Inflammatory macrophage (primary cell): ENCODE results near the gene OPCML.

Experiments
- DNase-seq, 2 donors: peaks; one replicate each; pipeline ENCODE4 v3.0.0-alpha.2; 2020 to 2022

The OPCML gene

DNA sequence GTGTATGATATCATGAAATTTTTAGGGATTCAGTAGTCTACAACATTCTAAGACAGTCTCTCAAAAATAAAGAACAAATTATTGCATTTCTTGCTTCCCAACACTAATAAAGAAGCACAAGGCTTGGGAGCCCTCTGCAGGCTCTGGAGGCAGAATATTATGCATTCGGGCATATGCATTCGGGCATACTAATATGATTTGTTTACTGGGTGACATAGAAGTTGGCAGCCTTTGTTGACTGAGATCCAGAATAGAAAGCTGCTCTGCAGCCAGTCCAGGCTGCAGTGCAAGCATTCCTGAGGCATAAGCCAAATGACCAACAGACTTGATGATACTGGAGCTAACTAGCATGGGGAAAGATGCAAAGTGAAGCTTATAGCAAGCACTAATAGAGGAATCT is 945.5 kb downstream of the OPCML start:
- no peak for DNase-seq

DNA sequence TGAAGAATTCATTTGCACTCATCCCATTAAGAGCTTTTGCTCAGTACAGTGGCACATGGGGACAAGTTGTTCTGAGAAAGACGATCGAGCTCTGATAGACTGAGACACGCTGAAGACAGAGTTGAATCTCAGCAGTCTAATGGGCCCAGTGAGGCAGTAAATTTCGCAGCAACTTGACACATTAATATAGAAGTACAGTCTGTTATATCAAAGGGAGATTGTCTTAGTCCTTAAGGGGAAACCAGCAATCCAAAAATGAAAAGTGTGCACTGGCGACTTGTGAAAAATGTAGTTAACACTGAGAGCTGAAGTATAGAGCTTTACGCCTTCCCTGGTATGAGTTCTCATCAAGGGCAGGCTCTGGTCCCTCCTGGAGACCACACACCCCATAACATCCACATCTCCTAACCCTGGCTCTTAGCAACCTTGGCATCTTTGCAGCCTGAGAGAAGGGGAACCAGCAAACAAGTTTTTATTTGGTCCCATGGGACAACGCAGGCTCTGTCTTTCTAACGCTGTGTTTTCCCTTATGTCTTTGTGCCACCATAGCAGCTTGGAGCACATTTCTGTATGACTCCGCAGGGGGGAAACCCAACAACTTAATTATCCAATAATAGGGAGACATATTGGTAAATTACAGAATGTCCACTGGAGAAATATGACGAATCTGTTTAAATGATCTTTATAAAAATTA is 952.5 kb downstream of the OPCML start:
- DNase-seq, result no peak

DNA sequence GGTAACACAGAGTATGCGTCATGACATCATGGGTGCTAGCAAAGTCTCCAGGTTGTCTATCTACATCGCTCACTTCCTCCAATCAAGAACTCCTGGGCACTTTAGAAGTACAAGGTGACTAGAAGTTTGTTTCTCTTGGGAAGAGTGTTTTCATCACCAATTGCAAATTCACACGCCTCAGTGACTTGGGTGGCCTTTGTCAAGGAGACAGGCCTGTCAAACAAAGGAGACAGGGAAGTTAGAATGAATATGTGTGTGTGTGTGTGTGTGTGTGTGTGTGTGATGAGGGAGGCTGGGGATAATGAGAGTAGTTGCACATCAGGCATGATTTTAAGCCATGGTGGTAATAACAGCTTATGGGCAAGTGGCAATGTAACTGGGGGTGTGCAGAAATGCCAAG is 953.2 kb downstream of the OPCML start:
- DNase-seq, result no peak

DNA sequence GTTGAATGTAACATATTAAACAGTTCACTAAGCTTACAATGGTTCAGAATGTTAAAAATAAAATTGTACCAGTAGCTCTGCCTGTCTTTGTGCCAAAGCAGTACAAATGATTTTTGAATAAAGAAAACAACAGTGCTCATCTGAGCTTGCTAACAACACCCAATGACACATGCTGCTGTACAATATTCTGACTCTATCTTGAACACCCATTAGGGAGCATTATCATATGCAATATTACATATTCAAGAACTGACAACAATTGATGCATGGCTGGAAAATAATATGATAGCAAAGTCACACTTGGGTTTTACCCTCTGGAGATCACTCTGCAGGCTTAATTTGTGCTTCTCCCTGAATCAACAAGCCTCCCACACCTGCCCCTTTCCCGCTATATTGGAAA is 953.7 kb downstream of the OPCML start:
- DNase-seq, result no peak

DNA sequence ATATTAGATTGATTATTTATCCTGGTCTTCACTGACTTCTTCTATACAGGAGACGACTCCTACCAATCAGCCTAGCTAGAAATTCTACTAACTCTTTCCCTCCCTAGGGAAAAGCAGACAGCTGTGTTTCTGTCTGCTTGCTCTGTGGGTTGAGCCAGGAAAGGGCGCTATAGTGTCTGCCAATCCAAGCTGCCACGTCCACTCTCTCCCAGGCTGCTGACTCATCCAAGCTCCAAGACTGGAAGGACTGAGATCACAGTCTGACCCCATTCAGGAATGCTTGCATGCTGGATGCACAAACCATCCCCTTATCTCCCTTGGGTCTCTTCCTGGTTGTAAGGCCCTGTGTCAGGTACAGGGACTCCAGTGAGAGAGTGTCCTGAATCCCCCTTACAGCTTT is 955.6 kb downstream of the OPCML start:
- DNase-seq, result no peak

DNA sequence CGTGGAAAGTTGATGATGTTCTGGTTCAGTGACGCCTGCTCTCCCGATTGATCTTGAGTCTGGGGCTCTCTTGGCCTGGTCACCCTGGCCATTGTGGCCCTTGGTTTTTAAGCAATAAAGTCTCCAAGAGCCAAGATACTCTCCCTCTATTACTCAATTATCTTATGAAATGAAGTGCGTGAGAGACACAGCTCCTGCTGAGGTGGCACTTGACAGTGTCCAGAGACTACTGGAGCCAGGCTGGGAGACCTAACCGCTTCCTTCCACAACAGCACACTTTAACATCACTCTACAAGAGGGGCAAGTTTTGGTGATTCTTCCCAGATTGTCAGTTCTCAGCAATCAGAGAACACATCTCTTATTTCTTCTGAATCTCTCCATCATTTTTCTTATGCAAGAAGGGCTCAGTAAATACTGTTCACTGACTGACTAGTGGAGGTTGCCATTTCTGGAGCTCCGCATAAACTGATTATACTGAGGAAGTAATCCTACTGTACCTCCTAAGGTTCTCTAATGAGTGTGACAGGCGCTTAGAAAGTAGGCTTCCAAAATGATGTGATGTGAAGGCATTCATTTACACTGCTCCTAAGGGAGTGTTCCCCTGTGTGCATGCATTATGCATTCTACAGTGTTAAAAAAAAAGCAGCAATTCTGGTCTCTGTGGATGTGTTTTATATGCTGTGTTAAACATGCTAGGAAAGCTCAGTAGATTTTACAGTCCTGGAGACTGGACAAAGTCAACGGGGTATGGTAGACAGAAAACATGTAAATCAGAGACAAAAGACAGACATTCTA is 968.0 kb downstream of the OPCML start:
- DNase-seq, result no peak

DNA sequence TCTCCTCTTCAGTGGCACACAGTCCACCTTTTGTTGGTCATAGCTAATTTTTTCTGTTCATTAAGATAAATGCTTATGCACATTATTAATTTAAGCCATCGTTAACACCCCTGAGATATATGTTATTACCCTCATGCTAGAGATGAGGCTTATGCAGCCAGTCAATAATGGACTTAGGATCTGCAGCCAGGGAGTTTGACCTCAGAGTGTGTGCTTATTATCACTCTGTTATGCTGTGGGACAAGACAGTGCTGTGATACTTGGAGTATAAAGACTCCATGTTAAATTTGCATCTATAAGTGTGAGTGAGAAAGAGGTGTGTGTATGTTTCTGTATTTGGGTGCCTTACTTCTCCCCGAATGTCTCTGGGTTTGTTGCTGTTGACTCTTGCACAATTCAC is 969.3 kb downstream of the OPCML start:
- no peak for DNase-seq

DNA sequence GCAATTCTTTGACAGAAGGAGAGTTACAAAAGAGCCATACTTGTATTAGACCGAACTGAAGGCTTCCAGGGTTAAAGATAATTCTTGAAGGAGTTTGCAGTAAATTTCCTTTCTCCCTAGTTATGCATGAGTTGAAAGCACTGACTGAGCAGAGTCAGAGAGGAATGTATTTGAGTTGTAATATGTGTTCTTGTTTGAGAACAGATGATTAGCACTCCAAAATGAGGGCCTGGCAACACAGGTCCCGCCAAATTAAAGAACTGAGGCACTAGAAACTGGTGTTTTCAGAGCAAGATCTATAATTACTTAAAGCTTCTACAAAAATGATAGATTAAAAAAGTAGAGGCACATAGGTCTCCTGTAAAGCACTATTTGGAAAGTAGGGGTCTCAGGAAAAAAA is 970.4 kb downstream of the OPCML start:
- no peak for DNase-seq

DNA sequence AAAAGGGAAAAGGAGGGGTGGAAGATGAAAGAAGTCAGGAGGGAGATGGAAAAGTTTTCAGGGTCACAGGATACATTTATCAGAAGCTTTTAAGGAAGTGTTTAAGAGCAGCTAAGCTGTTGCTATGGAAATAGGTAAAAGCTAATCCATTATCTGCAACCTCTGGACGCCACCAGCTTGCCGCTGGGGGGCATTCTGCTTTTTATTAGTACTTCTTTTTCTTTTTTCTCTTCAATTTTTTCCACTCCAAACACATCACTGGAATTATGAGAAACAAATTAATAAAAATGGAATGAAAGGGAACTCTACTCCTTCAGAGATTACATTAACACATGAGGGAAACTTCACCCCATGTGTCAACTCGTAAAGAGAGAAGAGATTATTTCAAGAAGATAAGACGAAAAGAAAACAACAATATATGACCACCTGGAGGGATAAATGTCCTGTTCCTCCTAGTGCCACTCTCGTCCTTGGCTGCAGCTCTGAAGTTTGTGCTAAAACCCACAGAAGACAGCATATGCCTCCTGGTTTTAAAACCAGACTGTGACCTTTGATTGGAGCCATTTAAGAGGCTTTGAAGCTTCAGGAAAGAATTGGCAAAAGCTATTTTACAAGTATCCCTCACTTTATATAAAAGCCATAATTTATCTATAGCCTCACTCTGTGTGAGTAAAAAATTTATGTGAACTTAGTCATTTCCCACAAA is 972.8 kb downstream of the OPCML start:
- no peak for DNase-seq

DNA sequence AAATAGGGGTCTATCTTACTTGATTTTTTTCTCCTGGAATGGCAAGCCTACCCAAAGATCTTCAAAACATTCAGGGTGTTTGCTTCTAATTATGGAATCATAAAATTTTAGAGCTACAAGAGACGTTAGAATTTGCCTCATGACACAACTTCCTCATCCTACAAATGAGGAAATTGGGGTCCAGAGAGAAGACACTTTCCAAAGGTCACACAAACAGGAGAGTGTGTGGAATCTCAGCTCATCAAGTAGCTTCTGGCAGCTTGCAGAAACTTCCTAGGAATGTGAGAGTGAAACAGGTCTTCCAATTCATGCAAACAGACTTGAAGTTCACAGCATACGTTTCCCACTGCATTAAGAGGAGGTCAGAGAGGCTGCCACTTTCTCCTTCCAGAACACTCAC is 976.0 kb downstream of the OPCML start:
- peak in 1 of 2 donors; percentile 28 for DNase-seq

DNA sequence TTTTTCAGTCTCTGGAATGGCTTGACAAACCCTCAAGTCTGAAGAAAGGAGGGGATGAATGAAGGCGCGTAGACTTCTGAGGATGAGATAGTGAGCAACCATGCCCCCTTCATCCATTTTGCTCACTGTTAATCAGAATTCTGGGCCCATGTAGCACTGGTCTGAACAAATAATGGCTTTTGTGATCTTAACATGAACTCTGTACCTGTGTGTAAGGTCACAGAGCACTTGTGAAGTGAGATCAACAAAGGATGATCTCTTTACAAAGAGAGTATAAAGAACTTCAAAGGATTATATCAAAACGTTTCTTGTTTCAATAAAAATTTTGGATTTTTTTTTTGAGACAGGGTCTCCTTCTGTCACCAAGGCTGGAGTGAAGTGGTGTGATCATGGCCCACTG is 976.7 kb downstream of the OPCML start:
- DNase-seq, result no peak

DNA sequence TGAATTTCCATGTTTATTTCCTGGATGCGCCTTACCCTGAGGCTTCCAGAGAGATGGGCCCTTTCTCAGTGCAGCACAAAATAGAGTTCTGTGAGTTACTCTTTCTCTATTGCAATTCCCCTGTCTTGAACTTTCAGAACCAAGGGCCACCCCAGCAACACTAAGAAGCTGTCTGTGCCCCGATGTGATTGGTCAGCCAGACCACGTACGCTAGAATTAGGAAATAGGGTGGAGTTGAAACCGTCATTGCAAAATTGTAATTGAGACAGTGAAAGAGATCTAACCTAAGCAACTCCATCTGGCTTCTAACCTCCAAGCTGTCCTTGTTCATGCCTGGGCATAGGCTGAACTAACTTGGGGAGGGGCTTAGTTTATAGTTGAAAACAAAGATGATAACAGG is 981.3 kb downstream of the OPCML start:
- DNase-seq, result no peak

DNA sequence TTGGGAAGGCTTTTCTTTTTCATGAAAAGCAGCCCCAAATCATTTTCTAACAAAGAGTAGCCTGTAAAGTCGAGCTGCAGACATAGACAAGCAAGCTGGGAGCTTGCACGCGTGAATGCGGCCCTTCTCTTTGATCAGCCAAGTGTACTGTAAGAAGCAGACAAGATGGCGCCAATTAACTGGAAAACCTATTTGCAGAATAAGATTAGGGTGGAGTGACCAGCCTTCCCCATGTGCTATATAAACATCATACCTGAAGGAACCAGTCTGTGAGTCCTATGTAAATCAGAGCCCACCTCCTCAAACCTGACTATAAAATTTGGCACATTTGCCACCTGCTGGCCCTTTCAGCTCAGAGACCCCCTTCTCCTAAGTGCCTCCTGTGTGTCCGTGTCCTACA is 982.7 kb downstream of the OPCML start:
- DNase-seq, result no peak

DNA sequence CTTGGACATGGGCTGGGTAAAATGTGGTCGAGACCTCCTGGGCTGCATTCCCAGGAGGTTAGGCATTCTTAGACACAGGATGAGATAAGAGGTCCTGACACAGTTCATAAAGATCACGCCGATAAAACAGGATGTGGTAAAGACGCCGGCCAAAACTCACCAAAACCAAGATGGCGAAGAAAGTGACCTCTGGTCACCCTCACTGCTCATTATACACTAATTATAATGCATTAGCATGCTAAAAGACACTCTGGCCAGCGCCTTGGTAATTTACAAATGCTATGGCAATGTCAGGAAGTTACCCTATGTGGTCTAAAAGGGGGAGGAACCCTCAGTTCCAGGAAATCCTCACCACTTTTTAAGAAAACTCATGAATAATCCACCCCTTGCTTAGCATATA is 983.3 kb downstream of the OPCML start:
- DNase-seq, result no peak

DNA sequence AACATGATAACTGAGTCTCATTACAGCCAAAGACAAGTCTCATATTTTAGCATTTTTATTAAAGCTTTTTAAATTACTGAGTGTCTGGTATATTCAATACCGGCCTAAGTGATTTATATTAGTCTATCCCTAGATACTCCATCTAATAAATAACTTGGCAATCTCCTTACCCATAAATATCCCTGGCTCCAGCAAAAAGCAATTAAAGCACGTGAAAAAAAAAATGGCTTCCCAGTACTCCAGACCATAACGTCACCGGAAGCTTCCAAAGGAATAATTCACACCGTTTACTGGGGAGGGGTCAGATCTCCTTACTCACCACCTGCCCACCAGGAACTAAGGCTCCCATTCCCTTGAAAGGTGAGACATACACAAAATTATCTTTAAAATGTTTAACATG is 988.3 kb downstream of the OPCML start:
- DNase-seq, result no peak

DNA sequence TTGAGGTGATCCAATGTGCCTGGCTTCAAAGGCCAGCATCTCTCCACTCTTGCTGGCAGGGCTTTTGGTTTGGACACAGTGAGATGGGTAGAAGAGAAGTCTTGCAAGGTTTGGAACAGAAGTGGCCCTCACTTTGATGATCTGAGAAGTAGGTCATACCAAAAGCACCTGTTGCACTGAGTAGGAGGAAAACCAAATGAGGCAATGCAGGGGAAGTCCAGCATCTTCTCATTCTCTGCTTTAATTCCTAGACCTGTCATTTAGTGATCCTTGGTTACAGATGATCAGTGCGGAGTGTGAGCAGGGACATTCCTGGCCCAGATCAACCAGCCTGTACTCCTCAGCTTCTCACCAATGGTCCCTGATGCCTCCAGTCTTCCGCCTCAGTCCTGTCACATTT is 990.5 kb downstream of the OPCML start:
- DNase-seq, result no peak

DNA sequence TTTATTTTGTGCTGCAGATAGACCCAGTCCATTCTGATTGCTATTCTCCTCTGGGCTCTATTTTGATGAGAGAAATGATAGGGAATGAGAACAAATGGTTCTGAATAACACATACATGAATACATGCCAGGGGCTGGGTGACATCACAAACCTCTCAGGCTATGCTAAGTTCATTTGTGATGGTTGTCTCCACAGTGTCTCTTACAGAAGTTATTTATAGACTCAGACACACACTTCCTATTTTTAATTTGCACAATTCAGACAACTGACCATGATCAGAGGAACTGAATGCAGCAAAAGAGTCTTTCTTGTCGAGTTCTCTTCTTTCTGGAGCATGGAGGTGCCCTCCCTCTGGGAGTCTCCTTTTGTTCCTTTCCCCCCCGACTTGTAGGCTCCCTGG is 991.7 kb downstream of the OPCML start:
- DNase-seq, result peak; percentile 2 to 50

DNA sequence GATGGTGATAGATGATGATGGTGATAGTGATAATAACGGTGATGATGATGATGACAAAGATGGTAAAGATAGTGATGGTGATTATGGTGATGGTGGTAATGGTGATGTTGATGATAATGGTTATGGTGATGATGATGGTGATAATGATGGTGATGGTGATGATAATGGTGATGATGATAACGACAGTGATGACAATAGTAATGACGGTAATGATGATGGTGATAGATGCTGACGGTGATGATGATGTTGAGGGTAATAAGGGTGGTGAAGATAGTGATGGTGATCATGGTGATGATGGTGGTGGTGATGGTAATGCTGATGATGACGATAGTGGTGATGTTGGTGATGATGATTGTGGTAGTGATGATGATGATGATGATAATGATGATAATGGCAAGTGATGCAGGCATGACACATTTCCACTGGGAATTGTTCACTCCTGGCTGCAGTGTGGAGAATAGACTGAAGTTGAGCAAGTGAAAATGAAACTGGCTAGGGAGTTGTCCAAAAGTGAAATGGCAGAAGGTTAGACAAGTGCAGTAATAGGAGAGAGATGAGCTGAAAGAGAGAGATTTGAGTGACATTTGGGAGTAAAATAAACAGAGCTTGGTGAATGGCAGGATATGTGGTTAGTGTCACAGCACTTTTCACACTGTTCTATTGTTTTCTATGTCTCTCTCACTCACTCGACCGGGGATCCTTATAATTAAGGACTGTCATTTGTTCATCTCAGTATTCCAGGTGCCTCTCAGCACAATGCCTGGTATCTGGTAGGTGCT is 992.5 kb downstream of the OPCML start:
- DNase-seq, result no peak

DNA sequence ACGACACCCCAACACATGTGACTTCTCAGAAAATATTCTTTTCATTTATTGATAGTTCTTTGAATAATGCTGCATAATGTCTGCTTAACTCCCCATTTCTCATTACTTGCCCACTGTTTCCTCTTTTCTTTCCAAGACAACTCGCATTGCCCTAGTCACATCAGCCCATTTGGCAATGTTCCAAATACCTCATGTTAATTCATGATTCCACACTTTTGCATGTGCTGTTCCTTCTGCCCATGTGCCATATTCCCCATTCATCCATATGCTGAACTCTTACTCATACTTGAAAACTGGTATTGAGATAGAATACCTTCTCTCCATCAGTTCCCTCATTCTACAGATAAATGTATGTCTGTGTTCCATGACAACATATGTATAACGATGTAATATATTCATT is 993.7 kb downstream of the OPCML start:
- peak in 1 of 2 donors; percentile 7 for DNase-seq

DNA sequence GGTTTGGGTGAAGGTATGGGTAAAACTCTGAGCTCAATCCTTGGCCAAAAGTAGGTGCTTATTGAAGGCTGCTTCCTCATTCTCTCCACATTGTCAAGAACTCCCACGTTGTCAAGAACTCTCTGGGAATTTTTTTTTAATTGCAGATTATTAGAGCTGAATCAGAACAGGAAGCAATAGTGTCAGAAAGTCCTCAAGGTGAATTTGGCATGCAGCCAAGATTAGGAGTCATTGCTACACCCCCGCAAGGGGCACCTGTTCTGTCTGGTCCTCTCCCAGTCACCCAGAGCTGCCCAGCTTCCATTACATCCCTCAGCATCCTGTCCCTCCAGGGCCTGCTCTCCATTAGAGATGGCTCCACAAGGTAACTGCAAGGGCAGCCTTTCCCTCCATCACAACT is 996.5 kb downstream of the OPCML start:
- no peak for DNase-seq

DNA sequence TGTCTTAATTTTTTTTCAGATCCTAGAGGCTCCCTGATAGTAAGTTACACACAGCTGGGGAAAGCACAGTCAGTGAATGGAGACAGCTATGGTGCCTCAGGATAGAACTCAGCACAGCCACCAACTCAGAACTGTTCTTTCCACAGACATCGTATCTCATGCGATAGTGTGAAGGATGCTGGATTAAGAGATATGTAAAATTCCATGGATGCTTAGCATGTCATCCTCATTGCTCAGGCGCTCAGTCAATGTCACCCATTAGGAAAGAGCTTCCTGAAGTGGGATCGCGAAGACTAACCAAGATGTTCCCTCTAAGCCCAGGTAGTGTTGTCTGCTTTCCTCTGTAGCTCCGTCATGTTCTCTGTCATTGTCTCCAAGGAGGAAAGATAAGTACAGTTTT is 1000.4 kb downstream of the OPCML start:
- DNase-seq, result no peak

DNA sequence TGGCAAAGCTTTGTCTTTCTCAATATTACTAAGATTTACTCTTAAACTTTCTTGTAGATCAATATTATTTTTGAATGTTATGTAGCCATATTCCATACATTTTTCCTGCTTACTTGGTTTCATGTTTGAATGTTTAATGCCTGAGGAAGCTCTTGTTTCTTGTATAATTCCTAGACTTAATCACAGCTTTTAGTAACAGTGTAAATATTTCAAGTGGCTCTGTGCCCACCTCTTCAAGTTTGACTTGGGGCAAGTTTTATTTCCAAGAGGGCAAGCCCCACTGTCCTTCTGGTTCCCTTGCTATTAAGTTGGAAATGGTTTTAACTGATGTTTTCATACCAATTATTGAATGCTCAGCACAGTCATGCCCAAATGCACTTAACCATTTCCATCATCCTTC is 1004.1 kb downstream of the OPCML start:
- no peak for DNase-seq

DNA sequence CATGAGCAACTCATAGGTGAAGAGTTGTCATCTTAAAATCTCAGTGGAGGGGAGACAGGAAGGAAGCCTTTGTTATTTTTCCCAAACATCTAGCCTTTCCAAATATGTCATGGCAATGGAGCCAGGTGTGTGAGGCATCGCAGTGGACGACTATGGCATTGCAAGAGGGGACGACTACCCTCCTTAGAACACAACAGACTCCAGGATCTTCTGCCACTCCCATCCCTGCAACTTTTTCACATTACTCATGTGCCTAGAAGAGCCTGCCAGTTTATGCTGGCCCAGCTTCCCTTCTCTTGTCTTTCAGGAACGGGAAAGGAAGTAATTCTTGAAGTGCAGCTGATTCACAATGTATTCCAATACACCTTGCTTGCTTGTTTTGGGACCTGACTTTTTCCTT is 1008.4 kb downstream of the OPCML start:
- no peak for DNase-seq
